IMR-90 (cell line): ENCODE data around the gene IL31RA. TPM values are rescaled to one million over a fixed set of nuclear protein-coding genes. Genes with fewer than 3 reads are reported as not detected.

Experiments used
- ATAC-seq: fragments of 200-7000 bp; cut with Tn5 transposase; 2 replicates; pipeline ENCODE4 v1.9.1; 2020; ENCODE audit warnings: low read depth, mild to moderate bottlenecking, moderate library complexity
- Bru-seq: library from RNA; stranded (reverse); fragments of 400-500 nt; gene quantifications from one replicate; lab custom pipeline; 2021; lab: Mats Ljungman, UMichigan
- BruChase-seq, 2 experiments: library from RNA; stranded (reverse); fragments of 400-500 nt; gene quantifications; one replicate each; lab custom pipeline; 2021; lab: Mats Ljungman, UMichigan
- BruUV-seq: library from RNA; stranded (reverse); fragments of 400-500 nt; replicated peaks from 2 replicates; lab custom pipeline; 2021; lab: Mats Ljungman, UMichigan
- CTCF ChIA-PET: fragments of 300-600 bp; formaldehyde crosslinking; extraction: SDS; loops from one replicate; lab custom pipeline; 2021; ENCODE audit warnings: antibody characterized with exemption; lab: Yijun Ruan, JAX
- POLR2A ChIA-PET: fragments of 300-600 bp; sonication (Branson Sonifier 250); formaldehyde crosslinking; loops from one replicate; lab custom pipeline; 2022; ENCODE audit warnings: antibody characterized with exemption; ENCODE audit not compliant: unreplicated experiment; lab: Charles Lee
- DNase-seq: peaks from one replicate; pipeline ENCODE4 v3.0.0; 2013
- H2AFZ ChIP-seq: replicated peaks from 2 replicates; pipeline ENCODE3; 2013; ENCODE audit warnings: low read length, mild to moderate bottlenecking; ENCODE audit not compliant: poor library complexity
- H2AK5ac ChIP-seq: 2 replicates; pipeline ENCODE4 v1.6.1; 2013; ENCODE audit warnings: low read depth, low read length, inconsistent platforms
- H2AK9ac ChIP-seq: replicated peaks from 2 replicates; pipeline ENCODE3; 2013; ENCODE audit warnings: mild to moderate bottlenecking, low read depth, low read length, moderate library complexity; ENCODE audit not compliant: poor library complexity
- H2BK120ac ChIP-seq: 2 replicates; pipeline ENCODE4 v1.6.1; 2013; ENCODE audit warnings: low read depth, low read length, inconsistent platforms
- H2BK15ac ChIP-seq: 3 replicates; pipeline ENCODE4 v1.6.1; 2013; ENCODE audit warnings: low read depth, low read length, inconsistent platforms
- H2BK20ac ChIP-seq: 2 replicates; pipeline ENCODE4 v1.6.1; 2013; ENCODE audit warnings: low read depth, mild to moderate bottlenecking, inconsistent platforms, low read length, moderate library complexity
- H2BK5ac ChIP-seq: 2 replicates; pipeline ENCODE4 v1.6.1; 2013; ENCODE audit warnings: mild to moderate bottlenecking, low read depth, low read length, inconsistent platforms; ENCODE audit not compliant: poor library complexity, severe bottlenecking
- H3K14ac ChIP-seq: replicated peaks from 2 replicates; pipeline ENCODE4 v1.6.1; 2013; ENCODE audit warnings: low read depth, low read length, inconsistent platforms
- H3K18ac ChIP-seq: 2 replicates; pipeline ENCODE4 v1.6.1; 2013; ENCODE audit warnings: low read depth, low read length, control low read depth
- H3K23ac ChIP-seq: 2 replicates; pipeline ENCODE4 v1.6.1; 2013; ENCODE audit warnings: low read depth, low read length, inconsistent platforms
- H3K27ac ChIP-seq: 2 replicates; pipeline ENCODE4 v1.5.1; 2013; ENCODE audit warnings: mild to moderate bottlenecking, control low read depth, low read length; ENCODE audit not compliant: insufficient read depth
- H3K27me3 ChIP-seq: 2 replicates; pipeline ENCODE4 v1.6.1; 2013; ENCODE audit warnings: low read length; ENCODE audit not compliant: control insufficient read depth, insufficient read depth
- H3K36me3 ChIP-seq: 2 replicates; pipeline ENCODE4 v1.6.1; 2013; ENCODE audit warnings: low read length, mixed read lengths; ENCODE audit not compliant: control insufficient read depth, insufficient read depth
- H3K4ac ChIP-seq: 2 replicates; pipeline ENCODE4 v1.6.1; 2013; ENCODE audit warnings: low read depth, low read length, inconsistent platforms
- H3K4me1 ChIP-seq: 2 replicates; pipeline ENCODE4 v1.6.1; 2013; ENCODE audit warnings: low read length, mixed read lengths; ENCODE audit not compliant: control insufficient read depth, insufficient read depth
- H3K4me2 ChIP-seq: 2 replicates; pipeline ENCODE4 v1.6.1; 2013; ENCODE audit warnings: low read depth, mild to moderate bottlenecking, control low read depth, low read length, moderate library complexity
- H3K4me3 ChIP-seq: 2 replicates; pipeline ENCODE4 v1.5.1; 2013; ENCODE audit warnings: low read depth, mild to moderate bottlenecking, control low read depth, low read length, moderate library complexity; ENCODE audit not compliant: insufficient read depth
- H3K56ac ChIP-seq: 2 replicates; pipeline ENCODE4 v1.6.1; 2013; ENCODE audit warnings: low read length, inconsistent platforms; ENCODE audit not compliant: insufficient read depth; ENCODE audit errors: extremely low read depth
- H3K79me1 ChIP-seq, 2 experiments: 2 replicates each; pipeline ENCODE4 v1.6.1; 2013; ENCODE audit warnings: low read length in 2 of 2, inconsistent platforms in 1 of 2, low read depth in 1 of 2
- H3K9ac ChIP-seq: 2 replicates; pipeline ENCODE4 v1.6.1; 2013; ENCODE audit warnings: low read depth, low read length, control low read depth
- H3K9me1 ChIP-seq: 2 replicates; pipeline ENCODE4 v1.6.1; 2013; ENCODE audit warnings: low read length, inconsistent platforms; ENCODE audit not compliant: insufficient read depth
- H3K9me3 ChIP-seq: 2 replicates; pipeline ENCODE4 v1.6.1; 2013; ENCODE audit warnings: low read length; ENCODE audit not compliant: control insufficient read depth, insufficient read depth
- H4K20me1 ChIP-seq: 2 replicates; pipeline ENCODE4 v1.6.1; 2013; ENCODE audit warnings: low read length, inconsistent platforms; ENCODE audit not compliant: insufficient read depth
- H4K5ac ChIP-seq: 2 replicates; pipeline ENCODE4 v1.6.1; 2013; ENCODE audit warnings: mild to moderate bottlenecking, low read depth, low read length, control low read depth
- H4K8ac ChIP-seq, 2 experiments: 2 replicates each; pipeline ENCODE4 v1.6.1; 2013; ENCODE audit warnings: low read depth in 2 of 2, low read length in 2 of 2, control low read depth in 1 of 2, inconsistent platforms in 1 of 2
- H4K91ac ChIP-seq: 2 replicates; pipeline ENCODE4 v1.6.1; 2013; ENCODE audit warnings: low read depth, low read length, inconsistent platforms; ENCODE audit not compliant: insufficient read depth
- BHLHE40 ChIP-seq: fragments of 150-350 bp; IDR thresholded peaks from 2 replicates; pipeline ENCODE4 v1.6.1; 2016; ENCODE audit warnings: mild to moderate bottlenecking, low read depth, low read length
- CEBPB ChIP-seq: IDR thresholded peaks from 2 replicates; pipeline ENCODE4 v1.6.1; 2012; ENCODE audit warnings: low read depth, low read length, improper control_type of control experiment
- CHD1 ChIP-seq: IDR thresholded peaks from 2 replicates; pipeline ENCODE4 v1.6.1; 2012; ENCODE audit warnings: low read depth, low read length, improper control_type of control experiment
- FOS ChIP-seq: fragments of 150-350 bp; IDR thresholded peaks from 2 replicates; pipeline ENCODE4 v1.6.1; 2016; ENCODE audit warnings: low read depth, low read length
- MAFK ChIP-seq: IDR thresholded peaks from 2 replicates; pipeline ENCODE4 v1.6.1; 2012; ENCODE audit warnings: low read depth, low read length, improper control_type of control experiment
- MAZ ChIP-seq: IDR thresholded peaks from 2 replicates; pipeline ENCODE4 v1.6.1; 2012; ENCODE audit warnings: low read depth, mild to moderate bottlenecking, low read length, improper control_type of control experiment, moderate library complexity, borderline replicate concordance
- MXI1 ChIP-seq: IDR thresholded peaks from 2 replicates; pipeline ENCODE4 v1.6.1; 2012; ENCODE audit warnings: low read depth, mild to moderate bottlenecking, low read length, moderate library complexity, borderline replicate concordance
- NFE2L2 ChIP-seq: fragments of 150-350 bp; IDR thresholded peaks from 2 replicates; pipeline ENCODE4 v1.6.1; 2016; ENCODE audit warnings: low read depth, mild to moderate bottlenecking, low read length
- POLR2A ChIP-seq: IDR thresholded peaks from 2 replicates; pipeline ENCODE4 v1.6.1; 2012; ENCODE audit warnings: mild to moderate bottlenecking, low read depth, low read length
- RAD21 ChIP-seq: IDR thresholded peaks from 2 replicates; pipeline ENCODE4 v1.6.1; 2012; ENCODE audit warnings: low read length, improper control_type of control experiment
- RCOR1 ChIP-seq: IDR thresholded peaks from 2 replicates; pipeline ENCODE4 v1.6.1; 2012; ENCODE audit warnings: mild to moderate bottlenecking, low read length, improper control_type of control experiment; ENCODE audit not compliant: insufficient replicate concordance
- RFX5 ChIP-seq: IDR thresholded peaks from 2 replicates; pipeline ENCODE4 v1.8.0; 2012; ENCODE audit warnings: low read depth, mild to moderate bottlenecking, low read length, moderate library complexity
- SMC3 ChIP-seq: fragments of 150-350 bp; IDR thresholded peaks from 2 replicates; pipeline ENCODE4 v1.6.1; 2016; ENCODE audit warnings: low read depth, mild to moderate bottlenecking, antibody characterized with exemption, low read length, moderate library complexity
- WGBS, 2 experiments: methylation state at CpG; one replicate each; pipeline versions ENCODE4 v1.1.5 to v1.1.7; 2013; ENCODE audit warnings: missing lambda C conversion rate in 2 of 2; ENCODE audit not compliant: insufficient read length in 1 of 2; ENCODE audit errors: extremely low coverage in 2 of 2; 5-methylcytosine and 5-hydroxymethylcytosine counted together
- dilution Hi-C: fragments of 300-500 bp; cut with HindIII; formaldehyde crosslinking; loops from one replicate; pipeline ENCODE4 v1.14.3; 2018; ENCODE audit warnings: low sequenced_read_pairs; ENCODE audit not compliant: unreplicated experiment
- in situ Hi-C: fragments of 300-500 bp; cut with MboI; formaldehyde crosslinking; loops from 3 replicates; pipeline ENCODE4 v1.14.3; 2019; ENCODE audit warnings: low sequenced_read_pairs, inconsistent platforms, mixed read lengths
- intact Hi-C: fragments of 100-400 bp; cut with micrococcal nuclease; formaldehyde crosslinking; loops from 2 replicates; pipeline ENCODE4 v1.10.0; 2022
- long read RNA-seq: library from polyadenylated mRNA; unstranded; transcript quantifications from one replicate; pipeline ENCODE4 v2.0.0, GENCODE V29; 2021; ENCODE audit not compliant: unreplicated experiment
- polyA plus RNA-seq, 3 experiments: library from polyadenylated mRNA; depleted of rRNA; stranded (reverse); fragments of >200 nt; gene quantifications; 2 replicates each; pipeline ENCODE4 v1.2.3, GENCODE V29; 2012; ENCODE audit warnings: low replicate concordance in 1 of 3
- total RNA-seq: library from RNA; depleted of rRNA; stranded (reverse); fragments of >200 nt; gene quantifications from 2 replicates; pipeline ENCODE4 v1.2.3, GENCODE V29; 2012; rRNA removed
- TF ChIP-seq, protein P1 (sequence below): conservative IDR thresholded peaks from 2 replicates; pipeline ENCODE4 v1.5.1; 2012; ENCODE audit warnings: mild to moderate bottlenecking, low read depth, low read length, improper control_type of control experiment

Gene IL31RA
- 0.56 and 0.90 TPM in 2 replicates for total RNA-seq
- 0.34 and 0.39 TPM in 2 replicates for polyA plus RNA-seq (2012; rRNA removed)
- polyA plus RNA-seq (2012; cell fraction: cytosol; rRNA removed): 0.10 and 0.13 TPM in 2 replicates
- 0.07 and 0.80 TPM in 2 replicates for polyA plus RNA-seq (2012; cell fraction: nucleus; rRNA removed; ENCODE audit: low replicate concordance)
- percentile 37 among the genes with signal in this experiment for Bru-seq, nascent RNA
- percentile 43 among the genes with signal in this experiment for BruChase-seq, experiment 1, labeled RNA remaining after a 6-hour chase
- BruChase-seq, experiment 2, labeled RNA remaining after a 2-hour chase: percentile 33 among the genes with signal in this experiment
- long read RNA-seq, partial matches to known transcripts: 0 of 1 reads
- long read RNA-seq, other reads (novel, unspliced or antisense): 1 of 1 reads

DNA sequence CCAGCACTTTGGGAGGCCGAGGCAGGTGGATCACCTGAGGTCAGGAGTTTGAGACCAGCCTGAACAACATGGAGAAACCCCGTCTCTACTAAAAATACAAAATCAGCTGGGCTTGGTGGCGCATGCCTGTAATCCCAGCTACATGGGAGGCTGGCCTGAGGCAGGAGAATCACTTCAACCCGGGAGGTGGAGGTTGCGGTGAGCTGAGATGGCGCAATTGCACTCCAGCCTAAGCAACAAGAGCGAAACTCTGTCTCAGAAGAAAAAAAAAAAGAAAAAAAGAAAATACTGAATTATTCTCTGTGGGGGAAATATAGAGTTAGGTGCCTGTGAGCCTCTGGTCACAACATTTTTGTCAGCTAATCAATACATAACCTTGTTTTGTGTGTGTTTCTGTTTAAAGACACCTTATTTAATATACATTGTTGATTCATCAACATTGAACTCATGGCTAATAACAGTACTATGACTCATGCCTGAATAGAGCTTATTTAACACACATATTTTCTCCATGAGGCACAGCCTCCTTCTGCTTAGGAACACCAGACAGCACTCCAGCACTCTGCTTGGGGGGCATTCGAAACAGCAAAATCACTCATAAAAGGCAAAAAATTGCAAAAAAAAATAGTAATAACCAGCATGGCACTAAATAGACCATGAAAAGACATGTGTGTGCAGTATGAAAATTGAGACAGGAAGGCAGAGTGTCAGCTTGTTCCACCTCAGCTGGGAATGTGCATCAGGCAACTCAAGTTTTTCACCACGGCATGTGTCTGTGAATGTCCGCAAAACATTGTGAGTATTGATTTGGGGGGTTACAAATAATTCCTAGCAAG is at the start of gene IL31RA:
TSS of gene IL31RA (plus strand) at position 519 of the 836 bp plus-strand sequence. CDS start at position 733, 214 bp downstream.
- Histone ChIP-seq H3K56ac (0 out of 2 replicates have a peak within 1 kb of the TSS, but pooled peaks have one; percentile 7), H3K18ac (peak within 1 kb of the TSS; percentile 89), H2BK120ac (peak within 1 kb of the TSS; percentile 91), H2AK9ac (no peak within 1 kb of the TSS), H3K14ac (peak within 1 kb of the TSS; percentile 72), H3K27me3 (no peaks in the 10 kb centered on the region), H3K9me1 (no peaks in the 10 kb centered on the region; the same call in 1 of the 2 replicates), H3K27ac (peak within 1 kb of the TSS; percentile 34), H2AFZ (no peak within 1 kb of the TSS), H4K20me1 (no peaks in the 10 kb centered on the region), H3K4ac (peak within 1 kb of the TSS; percentile 88), H2BK20ac (peak within 1 kb of the TSS; percentile 95), H3K4me2 (peak within 1 kb of the TSS; percentile 74), H3K79me1 (no peaks in the 10 kb centered on the region), H3K4me1 (peaks cover 9% of the 10 kb centered on the region), H3K4me3 (no peak within 1 kb of the TSS), H3K9me3 (no peaks in the 10 kb centered on the region), H2AK5ac (peak within 1 kb of the TSS; percentile 27), H2BK5ac (peak within 1 kb of the TSS; percentile 62), H4K8ac (peak within 1 kb of the TSS; percentile 6 to 74; a peak in 2 of 4 replicates), H4K91ac (peak within 1 kb of the TSS; percentile 56; the same call in 1 of the 2 replicates), H3K36me3 (no peaks in the 10 kb centered on the region), H2BK15ac (peak within 1 kb of the TSS; percentile 56), H3K23ac (peak within 1 kb of the TSS; percentile 77; the same call in 1 of the 2 replicates), H4K5ac (peak within 1 kb of the TSS; percentile 62), H3K9ac (no peak within 1 kb of the TSS)
- DNase-seq (peak; percentile 92), ATAC-seq (peak; percentile 92)
- no TSS peak for BruUV-seq
- intact Hi-C loops (no loop called here), dilution Hi-C loops (no loop called here), in situ Hi-C loops (no loop called here)
- ChIA-PET CTCF (no interaction called here), POLR2A (interaction anchor here (0.6 kb wide), 1 partner anchor 1238 kb away, joined by 3 read pairs; no protein-coding TSS in a partner anchor)
- WGBS, 2 experiments: 52% methylated on average over 2 of the region's 10 CpGs; no CpG with 5 or more reads in 1 of the 2 experiments
- TF ChIP-seq MAZ: no peak
- TF ChIP-seq RAD21: no peak
- peak; percentile 43; the same call in 1 of the 2 replicates for TF ChIP-seq BHLHE40
- peak; percentile 97 for TF ChIP-seq FOS
- no peak for TF ChIP-seq MXI1
- no peak for TF ChIP-seq RFX5
- no peak for TF ChIP-seq SMC3
- no peak for TF ChIP-seq RCOR1
- no peak for TF ChIP-seq NFE2L2
- TF ChIP-seq POLR2A: no peak
- TF ChIP-seq CEBPB: peak; percentile 91
- TF ChIP-seq, protein P1, sequence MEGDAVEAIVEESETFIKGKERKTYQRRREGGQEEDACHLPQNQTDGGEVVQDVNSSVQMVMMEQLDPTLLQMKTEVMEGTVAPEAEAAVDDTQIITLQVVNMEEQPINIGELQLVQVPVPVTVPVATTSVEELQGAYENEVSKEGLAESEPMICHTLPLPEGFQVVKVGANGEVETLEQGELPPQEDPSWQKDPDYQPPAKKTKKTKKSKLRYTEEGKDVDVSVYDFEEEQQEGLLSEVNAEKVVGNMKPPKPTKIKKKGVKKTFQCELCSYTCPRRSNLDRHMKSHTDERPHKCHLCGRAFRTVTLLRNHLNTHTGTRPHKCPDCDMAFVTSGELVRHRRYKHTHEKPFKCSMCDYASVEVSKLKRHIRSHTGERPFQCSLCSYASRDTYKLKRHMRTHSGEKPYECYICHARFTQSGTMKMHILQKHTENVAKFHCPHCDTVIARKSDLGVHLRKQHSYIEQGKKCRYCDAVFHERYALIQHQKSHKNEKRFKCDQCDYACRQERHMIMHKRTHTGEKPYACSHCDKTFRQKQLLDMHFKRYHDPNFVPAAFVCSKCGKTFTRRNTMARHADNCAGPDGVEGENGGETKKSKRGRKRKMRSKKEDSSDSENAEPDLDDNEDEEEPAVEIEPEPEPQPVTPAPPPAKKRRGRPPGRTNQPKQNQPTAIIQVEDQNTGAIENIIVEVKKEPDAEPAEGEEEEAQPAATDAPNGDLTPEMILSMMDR: no peak
- no peak for TF ChIP-seq CHD1
- TF ChIP-seq MAFK: no peak; the same call in 1 of the 2 replicates
